GM19193 (cell line): ENCODE measurements around the gene RNU6-9.

Experiments
- POLR2A ChIP-seq: IDR thresholded peaks from 4 replicates; pipeline ENCODE4 v1.6.1; 2011; ENCODE audit not compliant: insufficient read depth, insufficient read length; ENCODE audit errors: extremely low read depth

Gene RNU6-9

GRCh38 chr19:917323-918151 lies 24.3 kb downstream of the RNU6-9 start, which contains the start of gene KISS1R:
Gene KISS1R (plus strand): TSS chr19:917333. CDS start chr19:917503, 170 bp downstream.
- TF ChIP-seq POLR2A = no peak

- no peak for TF ChIP-seq POLR2A
These were observed 24.8 kb downstream of the RNU6-9 start for GRCh38 chr19:918152-918437.

GRCh38 chr19:918481-919198 lies 25.4 kb downstream of the RNU6-9 start:
- TF ChIP-seq POLR2A = no peak

GRCh38 chr19:919199-920050 lies 26.1 kb downstream of the RNU6-9 start:
- TF ChIP-seq POLR2A = no peak

GRCh38 chr19:920051-920864 lies 27.0 kb downstream of the RNU6-9 start:
- no peak for TF ChIP-seq POLR2A

GRCh38 chr19:924553-925086 lies 31.3 kb downstream of the RNU6-9 start:
- no peak for TF ChIP-seq POLR2A

GRCh38 chr19:925087-925525 lies 31.8 kb downstream of the RNU6-9 start:
- peak; percentile 44 for TF ChIP-seq POLR2A

GRCh38 chr19:925526-926322 lies 32.4 kb downstream of the RNU6-9 start, which contains the start of gene ARID3A:
Gene ARID3A (plus strand): TSS chr19:926035. CDS start chr19:929529, 3,494 bp downstream.
- TF ChIP-seq POLR2A = peak; percentile 63

- no peak for TF ChIP-seq POLR2A
These were observed 33.0 kb downstream of the RNU6-9 start for GRCh38 chr19:926323-926588.

GRCh38 chr19:926589-927350 lies 33.5 kb downstream of the RNU6-9 start:
- TF ChIP-seq POLR2A = peak; percentile 50

GRCh38 chr19:927351-927779 lies 34.1 kb downstream of the RNU6-9 start:
- no peak for TF ChIP-seq POLR2A

GRCh38 chr19:927780-928401 lies 34.6 kb downstream of the RNU6-9 start:
- TF ChIP-seq POLR2A = peak; percentile 9
